ENCODE results near the gene TOB1. TPM values are rescaled to one million over a fixed set of nuclear protein-coding genes. Genes with fewer than 3 reads are reported as not detected.

The TOB1 gene
- total RNA-seq, 2 experiments from 2014 or later, result 34.4 to 40.5 TPM

DNA sequence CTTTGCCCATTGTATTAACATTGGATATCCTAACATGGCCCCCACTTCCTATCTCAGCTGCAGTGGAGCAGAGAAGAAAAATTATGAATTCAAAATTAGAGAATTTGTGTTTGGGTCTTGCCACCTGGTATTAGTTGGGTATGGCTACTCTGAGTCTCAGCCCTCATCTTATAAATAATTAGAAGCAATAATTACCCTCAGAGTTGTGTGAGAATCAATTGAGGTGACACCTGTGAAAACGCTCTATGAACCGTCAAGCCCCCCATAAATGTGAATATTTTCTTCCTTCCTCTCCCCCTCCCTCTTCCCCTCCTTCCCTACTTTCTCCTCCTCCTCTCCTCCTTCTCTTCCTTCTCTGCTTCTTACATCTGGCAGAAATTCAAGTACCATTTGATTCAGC lies 8.9 kb upstream of the TOB1 start:
- no peak for TF ChIP-seq CTCF (IDR thresholded peaks at IDR 0.05)
- DNase-seq (no peak), ATAC-seq (no peak)
- Mint-ChIP-seq H3K4me3 (no peak overlapping the region), H3K4me1 (ENCODE audit: low read depth) (peaks cover 26% of the 10 kb centered on the region), H3K9me3 (peaks cover under 1% of the 10 kb centered on the region), H3K36me3 (ENCODE audit: low read depth) (no peaks in the 10 kb centered on the region), H3K27me3 (no peaks in the 10 kb centered on the region), H3K27ac (no peak overlapping the region)
- intact Hi-C loops (cut with micrococcal nuclease), result no loop called here
- ChIA-PET POLR2A (no interaction called here), CTCF (interaction anchor here (1.6 kb wide), 1 partner anchor 22 kb away, joined by 5 read pairs; no protein-coding TSS in a partner anchor)

DNA sequence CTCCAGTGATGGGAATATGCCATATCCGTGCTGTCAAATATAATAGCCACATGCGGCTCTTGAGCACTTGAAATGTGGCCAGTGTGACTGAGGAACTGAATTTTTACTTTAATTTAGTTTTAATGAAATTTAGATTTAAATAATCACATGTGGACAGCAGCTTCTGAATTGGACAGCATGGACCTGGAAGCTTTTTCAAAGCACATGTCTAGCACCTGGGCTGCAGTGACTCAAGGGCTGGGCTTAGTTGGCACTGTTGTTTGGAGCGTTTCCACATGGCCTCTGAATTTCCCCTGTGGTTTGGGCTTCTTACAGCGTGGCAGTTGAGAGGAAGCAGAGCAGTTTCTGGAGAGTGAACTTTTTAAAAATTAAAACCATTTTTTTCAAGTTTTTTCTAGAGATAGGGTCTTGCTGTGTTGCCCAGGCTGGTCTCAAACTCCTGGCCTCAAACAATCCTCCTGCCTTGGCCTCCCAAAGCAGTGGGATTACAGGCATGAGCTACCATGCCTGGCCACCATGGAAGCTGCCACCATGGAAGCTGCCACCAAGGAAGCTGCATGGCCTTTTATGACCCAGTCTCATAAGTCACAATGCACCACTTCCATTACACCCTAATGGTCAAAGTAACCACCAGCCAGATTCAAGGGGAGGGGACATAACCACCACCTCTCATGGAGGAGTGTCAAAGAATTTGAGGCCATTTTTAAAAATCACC lies 6.7 kb upstream of the TOB1 start:
- peaks cover 40% of the 10 kb centered on the region for H3K4me1 Mint-ChIP-seq (ENCODE audit: low read depth)
- ChIA-PET POLR2A (interaction anchor here (0.9 to 1.7 kb wide), 5 partner anchors 12 to 58 kb away, joined by 3 to 9 read pairs (median 5); no protein-coding TSS in a partner anchor), CTCF (interaction anchor here (0.7 to 3.3 kb wide), 9 partner anchors 15 to 280 kb away, joined by 3 to 12 read pairs (median 4); partner anchors contain the start of gene NME1)
- DNase-seq (peak; percentile 83), ATAC-seq (peak; percentile 62)
- H3K4me3 Mint-ChIP-seq, result no peak overlapping the region
- no peaks in the 10 kb centered on the region for H3K27me3 Mint-ChIP-seq
- H3K27ac Mint-ChIP-seq, result peak overlapping the region; percentile 46
- no peak for TF ChIP-seq CTCF (IDR thresholded peaks at IDR 0.05)
- H3K9me3 Mint-ChIP-seq, result no peaks in the 10 kb centered on the region
- no peaks in the 10 kb centered on the region for H3K36me3 Mint-ChIP-seq (ENCODE audit: low read depth)
- intact Hi-C loops (cut with micrococcal nuclease), result loop anchor here (5.0 kb wide), 1 partner anchor 39 kb away; no protein-coding TSS in a partner anchor

GRCh38 chr17:50871898-50872297 lies 5.7 kb upstream of the TOB1 start:
- intact Hi-C loops (cut with micrococcal nuclease), result loop anchor here (5.0 kb wide), 1 partner anchor 40 kb away; no protein-coding TSS in a partner anchor
- Mint-ChIP-seq H3K27ac (peak overlapping the region; percentile 32), H3K27me3 (no peaks in the 10 kb centered on the region), H3K36me3 (ENCODE audit: low read depth) (no peaks in the 10 kb centered on the region), H3K4me3 (no peak overlapping the region), H3K4me1 (ENCODE audit: low read depth) (peaks cover 42% of the 10 kb centered on the region), H3K9me3 (no peaks in the 10 kb centered on the region)
- ChIA-PET CTCF (interaction anchor here (0.9 to 3.3 kb wide), 5 partner anchors 19 to 85 kb away, joined by 3 to 12 read pairs (median 5); no protein-coding TSS in a partner anchor), POLR2A (interaction anchor here (0.9 to 1.6 kb wide), 2 partner anchors 45 to 54 kb away, joined by 4 to 5 read pairs; no protein-coding TSS in a partner anchor)
- no peak for TF ChIP-seq CTCF (IDR thresholded peaks at IDR 0.05)
- DNase-seq, result no peak
- no peak for ATAC-seq

DNA sequence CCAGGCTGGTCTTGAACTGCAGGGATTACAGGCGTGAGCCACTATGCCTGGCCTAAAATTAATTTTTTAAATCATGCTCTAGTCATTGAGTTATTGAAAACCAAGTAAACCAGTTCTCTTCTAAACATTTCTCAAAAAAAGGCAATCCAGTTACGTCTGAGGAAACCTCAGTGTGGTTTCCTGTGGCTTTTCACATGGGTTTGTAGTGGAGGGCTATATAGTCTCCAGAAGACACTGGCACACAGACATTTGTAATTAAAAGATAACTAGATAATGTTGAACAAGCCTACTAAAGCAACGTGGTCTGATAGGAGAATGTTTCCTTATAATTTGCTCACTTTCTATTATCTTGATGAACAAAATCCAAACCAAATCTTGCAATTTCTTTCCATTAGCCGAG lies 5.2 kb upstream of the TOB1 start:
- DNase-seq (peak; percentile 77), ATAC-seq (peak; percentile 6)
- Mint-ChIP-seq H3K4me3 (peak overlapping the region; percentile 36), H3K27ac (peak overlapping the region; percentile 72), H3K27me3 (no peaks in the 10 kb centered on the region), H3K36me3 (ENCODE audit: low read depth) (no peaks in the 10 kb centered on the region), H3K4me1 (ENCODE audit: low read depth) (peaks cover 42% of the 10 kb centered on the region), H3K9me3 (no peaks in the 10 kb centered on the region)
- CTCF ChIA-PET, result interaction anchor here (1.2 to 3.3 kb wide), 3 partner anchors 18 to 48 kb away, joined by 3 to 10 read pairs (median 4); no protein-coding TSS in a partner anchor
- intact Hi-C loops (cut with micrococcal nuclease), result loop anchor here (5.0 kb wide), 1 partner anchor 41 kb away; no protein-coding TSS in a partner anchor
- TF ChIP-seq CTCF (IDR thresholded peaks at IDR 0.05), result no peak
- POLR2A ChIA-PET, result interaction anchor here (0.9 to 1.6 kb wide), 2 partner anchors 46 to 54 kb away, joined by 4 to 5 read pairs; no protein-coding TSS in a partner anchor

DNA sequence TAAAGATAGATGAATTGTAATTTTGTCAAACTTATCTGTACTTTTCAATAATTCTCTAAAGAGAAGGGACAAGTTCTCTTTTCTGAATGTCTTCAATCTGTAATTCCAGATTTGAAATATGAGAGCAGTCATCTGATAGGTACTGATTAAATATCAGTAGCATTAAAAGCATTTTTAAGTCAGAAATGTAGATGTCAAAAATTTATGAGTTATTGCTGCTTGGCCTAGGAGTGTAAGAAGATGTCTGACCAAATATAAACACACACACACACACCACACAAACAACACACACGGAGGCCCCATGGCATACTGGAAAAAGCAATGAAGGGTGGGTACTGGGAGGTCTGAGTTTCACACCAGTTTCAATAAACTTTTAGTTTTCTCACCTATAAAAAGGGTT lies 2.4 kb upstream of the TOB1 start:
- H3K4me3 Mint-ChIP-seq, result peak overlapping the region; percentile 88
- H3K27me3 Mint-ChIP-seq, result no peaks in the 10 kb centered on the region
- ATAC-seq, result no peak
- intact Hi-C loops (cut with micrococcal nuclease), result loop anchor here (10.0 kb wide), 1 partner anchor 286 kb away; the partner anchor contains the start of gene NME1
- peaks cover 47% of the 10 kb centered on the region for H3K4me1 Mint-ChIP-seq (ENCODE audit: low read depth)
- ChIA-PET CTCF (no interaction called here), POLR2A (no interaction called here)
- peaks cover 1% of the 10 kb centered on the region for H3K36me3 Mint-ChIP-seq (ENCODE audit: low read depth)
- no peak for TF ChIP-seq CTCF (IDR thresholded peaks at IDR 0.05)
- H3K9me3 Mint-ChIP-seq, result no peaks in the 10 kb centered on the region
- H3K27ac Mint-ChIP-seq, result no peak overlapping the region
- DNase-seq, result no peak
